ENCODE data around the gene FER.

Gene FER

DNA sequence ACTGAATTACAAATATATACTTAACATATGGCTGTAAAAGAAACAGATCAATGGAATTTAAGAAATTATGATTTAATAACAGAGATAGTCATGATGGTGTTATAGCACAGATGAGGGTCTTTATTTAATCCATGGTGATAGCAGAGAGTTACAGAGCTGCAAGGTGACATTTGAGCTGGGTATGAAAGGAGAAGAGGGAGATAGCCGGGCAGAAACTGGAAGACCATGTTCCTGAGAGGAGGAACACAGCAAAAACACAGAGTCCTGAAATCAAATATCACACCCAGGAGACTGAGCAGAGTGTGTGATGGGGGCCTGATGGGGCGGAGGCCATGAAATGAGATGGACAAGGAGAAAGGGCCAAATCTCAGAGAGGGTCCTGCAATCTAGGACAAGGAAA, 498.7 kb downstream of the FER start:
- DNase-seq (ENCODE audit: low spot score): no peak
